Peyer's patch (tissue), 4 donors: Measurements from ENCODE around the gene IGFBPL1.

Source experiments
- POLR2A ChIP-seq, 2 donors: fragments of 450-650 bp; IDR thresholded peaks; one replicate each; pipeline ENCODE4 v1.5.1; 2017; ENCODE audit warnings: antibody characterized with exemption in 2 of 2, mild to moderate bottlenecking in 2 of 2, moderate library complexity in 2 of 2
- TF ChIP-seq, protein P1 (sequence below), 6 experiments: fragments of 450-650 bp in 4 of 6; fragments of 200-600 bp in 2 of 6; sonication (generic) in 1 of 6; IDR thresholded peaks; one replicate each; pipeline ENCODE4 v1.5.1; 2017 to 2019; ENCODE audit warnings: antibody characterized with exemption in 6 of 6, mild to moderate bottlenecking in 3 of 6, moderate library complexity in 1 of 6

DNA sequence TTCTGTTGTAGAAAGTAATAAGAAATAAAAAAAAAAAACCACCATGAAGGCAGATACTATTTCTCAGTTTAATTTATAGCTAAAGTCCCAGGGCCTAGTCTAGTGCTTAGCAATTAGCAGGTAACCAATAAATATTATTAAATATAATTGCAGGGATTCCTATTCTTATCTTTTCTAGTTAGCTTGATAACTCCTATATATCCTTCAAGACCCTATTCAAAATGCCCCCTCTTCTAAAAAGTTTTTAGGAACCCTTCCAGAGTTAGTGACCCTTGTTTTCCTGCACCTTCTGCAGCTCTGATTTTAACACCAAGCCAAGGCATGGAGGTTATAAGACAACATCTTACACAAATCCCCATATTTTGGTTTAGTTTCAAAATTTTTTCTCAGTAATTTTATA is 56.4 kb downstream of the IGFBPL1 start:
- TF ChIP-seq, protein P1, sequence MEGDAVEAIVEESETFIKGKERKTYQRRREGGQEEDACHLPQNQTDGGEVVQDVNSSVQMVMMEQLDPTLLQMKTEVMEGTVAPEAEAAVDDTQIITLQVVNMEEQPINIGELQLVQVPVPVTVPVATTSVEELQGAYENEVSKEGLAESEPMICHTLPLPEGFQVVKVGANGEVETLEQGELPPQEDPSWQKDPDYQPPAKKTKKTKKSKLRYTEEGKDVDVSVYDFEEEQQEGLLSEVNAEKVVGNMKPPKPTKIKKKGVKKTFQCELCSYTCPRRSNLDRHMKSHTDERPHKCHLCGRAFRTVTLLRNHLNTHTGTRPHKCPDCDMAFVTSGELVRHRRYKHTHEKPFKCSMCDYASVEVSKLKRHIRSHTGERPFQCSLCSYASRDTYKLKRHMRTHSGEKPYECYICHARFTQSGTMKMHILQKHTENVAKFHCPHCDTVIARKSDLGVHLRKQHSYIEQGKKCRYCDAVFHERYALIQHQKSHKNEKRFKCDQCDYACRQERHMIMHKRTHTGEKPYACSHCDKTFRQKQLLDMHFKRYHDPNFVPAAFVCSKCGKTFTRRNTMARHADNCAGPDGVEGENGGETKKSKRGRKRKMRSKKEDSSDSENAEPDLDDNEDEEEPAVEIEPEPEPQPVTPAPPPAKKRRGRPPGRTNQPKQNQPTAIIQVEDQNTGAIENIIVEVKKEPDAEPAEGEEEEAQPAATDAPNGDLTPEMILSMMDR (IDR thresholded peaks at IDR 0.05): no peak
- no peak for TF ChIP-seq POLR2A (IDR thresholded peaks at IDR 0.05)
